HepG2 (cell line): ENCODE data around the gene WDR86. TPM values are rescaled to one million over a fixed set of nuclear protein-coding genes. Genes with fewer than 3 reads are reported as not detected.

Experiments used
- AKAP8 ChIP-seq: sonication (generic); formaldehyde crosslinking; IDR thresholded peaks from 2 replicates; pipeline ENCODE4 v1.5.1; 2020; ENCODE audit warnings: mild to moderate bottlenecking, missing genetic modification reagents
- AKNA ChIP-seq: sonication (generic); formaldehyde crosslinking; IDR thresholded peaks from 2 replicates; pipeline ENCODE4 v1.4.0; 2020; ENCODE audit warnings: missing genetic modification reagents, borderline replicate concordance
- ATF1 ChIP-seq: IDR thresholded peaks from 2 replicates; pipeline ENCODE4 v1.6.1; 2016; ENCODE audit warnings: mild to moderate bottlenecking, control low read depth
- CAMTA2 ChIP-seq: sonication (generic); formaldehyde crosslinking; IDR thresholded peaks from 2 replicates; pipeline ENCODE4 v1.4.0; 2020; ENCODE audit warnings: mild to moderate bottlenecking, missing genetic modification reagents, borderline replicate concordance
- DPF2 ChIP-seq: sonication (generic); formaldehyde crosslinking; IDR thresholded peaks from 2 replicates; pipeline ENCODE4 v1.4.0; 2020; ENCODE audit warnings: mild to moderate bottlenecking, low read depth, missing genetic modification reagents, borderline replicate concordance
- ELF3 ChIP-seq: IDR thresholded peaks from 2 replicates; pipeline ENCODE4 v1.6.1; 2016; ENCODE audit warnings: missing genetic modification reagents, missing compliant biosample characterization
- HINFP ChIP-seq: sonication (generic); formaldehyde crosslinking; IDR thresholded peaks from 2 replicates; pipeline ENCODE4 v1.4.0; 2020; ENCODE audit warnings: low read depth, mild to moderate bottlenecking, missing genetic modification reagents
- KLF13 ChIP-seq: sonication (generic); formaldehyde crosslinking; IDR thresholded peaks from 2 replicates; pipeline ENCODE4 v1.4.0; 2020; ENCODE audit warnings: mild to moderate bottlenecking, missing genetic modification reagents
- KLF16 ChIP-seq, 2 experiments: sonication (generic) in 1 of 2; formaldehyde crosslinking in 1 of 2; IDR thresholded peaks; 2 replicates each; pipeline versions ENCODE4 v1.6.1 to v1.8.0; 2016 to 2023; ENCODE audit warnings: missing genetic modification reagents in 2 of 2, missing compliant biosample characterization in 1 of 2
- MBNL3 ChIP-seq: fragments of 250-450 bp; sonication (Bioruptor Pico); conservative IDR thresholded peaks from 2 replicates; pipeline ENCODE4 v1.8.0; 2022; ENCODE audit warnings: mild to moderate bottlenecking, inconsistent platforms
- MTERF4 ChIP-seq: sonication (generic); formaldehyde crosslinking; IDR thresholded peaks from 2 replicates; pipeline ENCODE4 v1.8.0; 2023; ENCODE audit warnings: mild to moderate bottlenecking, missing genetic modification reagents
- NKX3-1 ChIP-seq: sonication (generic); formaldehyde crosslinking; IDR thresholded peaks from 2 replicates; pipeline ENCODE4 v1.5.0; 2020; ENCODE audit warnings: missing genetic modification reagents
- PCBP2 ChIP-seq: fragments of 200-400 bp; formaldehyde crosslinking; optimal IDR thresholded peaks from 2 replicates; pipeline ENCODE3; 2018; ENCODE audit warnings: low read length, low read depth; ENCODE audit not compliant: poor library complexity, severe bottlenecking
- SIN3A ChIP-seq: IDR thresholded peaks from 2 replicates; pipeline ENCODE4 v1.6.1; 2011; ENCODE audit warnings: low read depth, mild to moderate bottlenecking, control low read depth, low read length, borderline replicate concordance
- TBL1XR1 ChIP-seq: fragments of 150-350 bp; IDR thresholded peaks from 2 replicates; pipeline ENCODE4 v1.6.1; 2014; ENCODE audit warnings: borderline replicate concordance, low read length; ENCODE audit not compliant: partially characterized antibody
- TP53 ChIP-seq: sonication (generic); formaldehyde crosslinking; conservative IDR thresholded peaks from 2 replicates; pipeline ENCODE4 v1.4.0; 2020; ENCODE audit warnings: missing genetic modification reagents
- ZNF17 ChIP-seq: sonication (generic); formaldehyde crosslinking; IDR thresholded peaks from 2 replicates; pipeline ENCODE4 v1.5.0; 2020; ENCODE audit warnings: mild to moderate bottlenecking, missing genetic modification reagents
- ZNF180 ChIP-seq: sonication (generic); formaldehyde crosslinking; IDR thresholded peaks from 2 replicates; pipeline ENCODE4 v1.4.0; 2020; ENCODE audit warnings: low read depth, missing genetic modification reagents, borderline replicate concordance
- ZNF232 ChIP-seq: sonication (generic); formaldehyde crosslinking; IDR thresholded peaks from 2 replicates; pipeline ENCODE4 v1.4.0; 2020; ENCODE audit warnings: missing genetic modification reagents, borderline replicate concordance
- ZNF24 ChIP-seq: fragments of 450-650 bp; IDR thresholded peaks from 2 replicates; pipeline ENCODE4 v1.6.1; 2017; ENCODE audit warnings: antibody characterized with exemption, mild to moderate bottlenecking
- ZNF451 ChIP-seq: sonication (generic); formaldehyde crosslinking; IDR thresholded peaks from 2 replicates; pipeline ENCODE4 v1.5.0; 2020; ENCODE audit warnings: mild to moderate bottlenecking, missing genetic modification reagents
- ZNF564 ChIP-seq: sonication (generic); formaldehyde crosslinking; IDR thresholded peaks from 2 replicates; pipeline ENCODE4 v1.8.1; 2023; ENCODE audit warnings: mild to moderate bottlenecking, missing genetic modification reagents
- ZNF747 ChIP-seq: sonication (generic); formaldehyde crosslinking; IDR thresholded peaks from 2 replicates; pipeline ENCODE4 v1.8.1; 2023; ENCODE audit warnings: missing genetic modification reagents, mild to moderate bottlenecking, borderline replicate concordance
- ZNF768 ChIP-seq: sonication (generic); formaldehyde crosslinking; IDR thresholded peaks from 2 replicates; pipeline ENCODE4 v1.4.0; 2020; ENCODE audit warnings: missing genetic modification reagents
- polyA plus RNA-seq, 8 experiments: library from polyadenylated mRNA; depleted of rRNA in 3 of 8; stranded (reverse) in 7 of 8; unstranded in 1 of 8; fragments of >200 nt; fragmentation: Illumina TruSeq in 4 of 8; extraction: Trizol in 4 of 8; gene quantifications; 2 replicates each; pipeline versions ENCODE4 v1.2.1 to v1.2.3, GENCODE V29; 2011 to 2016; ENCODE audit warnings: low read depth in 4 of 8, missing spikeins in 1 of 8, mixed read lengths in 1 of 8; ENCODE audit not compliant: insufficient read depth in 1 of 8
- total RNA-seq, 5 experiments: library from RNA; depleted of rRNA; stranded (reverse); fragments of >200 nt; fragmentation: Illumina TruSeq; extraction: Trizol; gene quantifications; 2 replicates each; pipeline ENCODE4 v1.2.3, GENCODE V29; 2016; ENCODE audit warnings: low read depth in 1 of 5

Gene WDR86
- total and polyA plus RNA-seq, 2 of the 13 experiments (the other 11 are each of a cell fraction or from before 2014, with no cell fraction given): 0.11 to 2.9 TPM

- peak; percentile 76; the same call in 1 of the 2 replicates for TF ChIP-seq SIN3A
- TF ChIP-seq ZNF747 (CRISPR knock-in tag): no peak
- TF ChIP-seq AKNA (CRISPR knock-in tag): no peak
- no peak for TF ChIP-seq PCBP2
- TF ChIP-seq MTERF4 (CRISPR knock-in tag): no peak
- no peak for TF ChIP-seq TP53 (CRISPR knock-in tag)
- TF ChIP-seq ATF1 (CRISPR knock-in tag): no peak
- TF ChIP-seq KLF16 (CRISPR knock-in tag; IDR thresholded peaks at IDR 0.05): peak in 1 of 2 experiments; percentile 94; a peak in 2 of 4 replicates
- TF ChIP-seq ZNF451 (CRISPR knock-in tag): peak; percentile 91
- no peak for TF ChIP-seq ZNF180
- no peak for TF ChIP-seq ZNF17 (CRISPR knock-in tag)
- peak; percentile 64; the same call in 1 of the 2 replicates for TF ChIP-seq ZNF768 (CRISPR knock-in tag)
- no peak for TF ChIP-seq DPF2
- peak; percentile 67 for TF ChIP-seq ELF3
- TF ChIP-seq CAMTA2 (CRISPR knock-in tag): no peak
- TF ChIP-seq NKX3-1 (CRISPR knock-in tag): no peak; the same call in 1 of the 2 replicates
- TF ChIP-seq TBL1XR1: no peak
- 0 out of 2 replicates have a peak, but pooled peaks have one; percentile 29 for TF ChIP-seq ZNF564 (CRISPR knock-in tag)
- TF ChIP-seq KLF13 (CRISPR knock-in tag): no peak
- no peak for TF ChIP-seq MBNL3
- no peak for TF ChIP-seq ZNF24
- TF ChIP-seq HINFP (CRISPR knock-in tag): 0 out of 2 replicates have a peak, but pooled peaks have one; percentile 43
- no peak for TF ChIP-seq ZNF232 (CRISPR knock-in tag)
- TF ChIP-seq AKAP8 (CRISPR knock-in tag): peak; percentile 85; the same call in 1 of the 2 replicates
Observed at GRCh38 chr7:151341357-151342101, 68.3 kb downstream of the WDR86 start, which contains the start of gene NUB1 (continued).
